Keratinocyte (primary cell): ENCODE results near the gene IFITM5. TPM values are rescaled to one million over a fixed set of nuclear protein-coding genes. Genes with fewer than 3 reads are reported as not detected.

Experiments
- DNase-seq: peaks from one replicate; pipeline ENCODE4 v3.0.0-alpha.2; 2011; ENCODE audit warnings: low read depth, missing footprints, low spot score
- FAIRE-seq: peaks from 2 replicates; lab custom pipeline; 2011; peaks lifted over from hg19 to GRCh38; lab: Jason Lieb, UNC
- H2AFZ ChIP-seq: 2 replicates; pipeline ENCODE4 v1.6.0; 2012; ENCODE audit warnings: low read length, control low read depth, inconsistent platforms; ENCODE audit not compliant: control insufficient read depth
- H3K27ac ChIP-seq: 2 replicates; pipeline ENCODE4 v1.5.1; 2011; ENCODE audit warnings: low read length; ENCODE audit not compliant: control insufficient read depth, insufficient read depth
- H3K27me3 ChIP-seq: 3 replicates; pipeline ENCODE4 v1.6.0; 2011; ENCODE audit warnings: low read length; ENCODE audit not compliant: control insufficient read depth, insufficient read depth; ENCODE audit errors: extremely low read depth
- H3K36me3 ChIP-seq, 2 experiments: 2 replicates in 1 of 2; 3 replicates in 1 of 2; pipeline ENCODE4 v1.5.1; 2011; ENCODE audit warnings: low read length in 2 of 2, mild to moderate bottlenecking in 1 of 2; ENCODE audit not compliant: control insufficient read depth in 2 of 2, insufficient read depth in 2 of 2; ENCODE audit errors: extremely low read depth in 1 of 2
- H3K4me1 ChIP-seq: 3 replicates; pipeline ENCODE4 v1.5.1; 2011; ENCODE audit warnings: low read length; ENCODE audit not compliant: control insufficient read depth, insufficient read depth; ENCODE audit errors: extremely low read depth
- H3K4me2 ChIP-seq: 3 replicates; pipeline ENCODE4 v1.6.0; 2011; ENCODE audit warnings: low read depth, low read length; ENCODE audit not compliant: control insufficient read depth, insufficient read depth; ENCODE audit errors: extremely low read depth
- H3K4me3 ChIP-seq, 3 experiments: fragments of 200-600 bp in 1 of 3; sonication (generic) in 1 of 3; 2 replicates in 2 of 3; 3 replicates in 1 of 3; pipeline ENCODE4 v1.5.1; 2011 to 2016; ENCODE audit warnings: low read length in 3 of 3, mild to moderate bottlenecking in 3 of 3, control low read depth in 2 of 3, inconsistent platforms in 1 of 3, low read depth in 1 of 3, mixed read lengths in 1 of 3, mixed run types in 1 of 3, moderate library complexity in 1 of 3; ENCODE audit not compliant: control insufficient read depth in 2 of 3, insufficient read depth in 2 of 3; ENCODE audit errors: extremely low read depth in 1 of 3
- H3K79me2 ChIP-seq: 2 replicates; pipeline ENCODE4 v1.6.0; 2012; ENCODE audit warnings: low read length; ENCODE audit not compliant: control insufficient read depth, insufficient read depth
- H3K9ac ChIP-seq: 3 replicates; pipeline ENCODE4 v1.6.0; 2011; ENCODE audit warnings: low read length; ENCODE audit not compliant: control insufficient read depth, insufficient read depth; ENCODE audit errors: extremely low read depth
- H3K9me1 ChIP-seq: 3 replicates; pipeline ENCODE4 v1.6.0; 2011; ENCODE audit warnings: low read length; ENCODE audit not compliant: control insufficient read depth, insufficient read depth; ENCODE audit errors: extremely low read depth
- H3K9me3 ChIP-seq: 2 replicates; pipeline ENCODE4 v1.5.1; 2012; ENCODE audit warnings: low read depth, low read length; ENCODE audit not compliant: control insufficient read depth
- H4K20me1 ChIP-seq: 3 replicates; pipeline ENCODE4 v1.6.0; 2011; ENCODE audit warnings: low read length; ENCODE audit not compliant: control insufficient read depth, insufficient read depth; ENCODE audit errors: extremely low read depth
- CTCF ChIP-seq, 3 experiments: IDR thresholded peaks in 1 of 3; conservative IDR thresholded peaks in 1 of 3; optimal IDR thresholded peaks in 1 of 3; 2 replicates in 2 of 3; 3 replicates in 1 of 3; pipeline versions ENCODE3 to v1.5.1; 2011; ENCODE audit warnings: low read length in 3 of 3, mild to moderate bottlenecking in 3 of 3, moderate library complexity in 2 of 3, control low read depth in 1 of 3, inconsistent platforms in 1 of 3; ENCODE audit not compliant: insufficient read depth in 2 of 3; ENCODE audit errors: extremely low read depth in 1 of 3
- EZH2 ChIP-seq: IDR thresholded peaks from one replicate; pipeline ENCODE4 v1.6.1; 2012; ENCODE audit warnings: inconsistent platforms, mild to moderate bottlenecking, low read length, moderate library complexity
- dilution Hi-C: fragments of 300-500 bp; cut with MboI; formaldehyde crosslinking; loops from one replicate; pipeline ENCODE4 v1.7.0; 2020; ENCODE audit warnings: low sequenced_read_pairs; ENCODE audit not compliant: extremely low pct_ligation_motif_present
- polyA plus RNA-seq, 5 experiments: library from polyadenylated mRNA; depleted of rRNA in 3 of 5; stranded (reverse) in 3 of 5; stranded (forward) in 1 of 5; unstranded in 1 of 5; fragments of >200 nt; gene quantifications; 1 replicate in 1 of 5; 2 replicates in 3 of 5; 3 replicates in 1 of 5; pipeline versions ENCODE4 v1.2.1 to v1.2.3, GENCODE V29; 2011 to 2012; ENCODE audit warnings: missing spikeins in 2 of 5, low read depth in 1 of 5, low replicate concordance in 1 of 5

IFITM5 gene
- polyA plus RNA-seq, 1 donor (not counting 4 experiments of a cell fraction or from before 2014, with no cell fraction given): not detected

- H3K4me2 ChIP-seq: no peak overlapping the region
- no peaks in the 10 kb centered on the region for H3K9me1 ChIP-seq
- DNase-seq (no peak), FAIRE-seq (no peak)
- H3K36me3 ChIP-seq: no peaks in the 10 kb centered on the region
- no peak overlapping the region for H3K4me3 ChIP-seq
- TF ChIP-seq EZH2: no peak
- TF ChIP-seq CTCF (optimal IDR thresholded peaks at IDR 0.05 in 1 of 3, IDR thresholded peaks at IDR 0.05 in 1 of 3, conservative IDR thresholded peaks at IDR 0.05 in 1 of 3; ENCODE audit: extremely low read depth in 1 of 3, insufficient read depth in 2 of 3, low read length in 3 of 3): no peak
- no peak overlapping the region for H3K9ac ChIP-seq
- no peak overlapping the region for H3K27ac ChIP-seq
- dilution Hi-C loops: no loop called here
- H3K27me3 ChIP-seq: peaks cover 54% of the 10 kb centered on the region
- H4K20me1 ChIP-seq: no peaks in the 10 kb centered on the region
- no peaks in the 10 kb centered on the region for H3K79me2 ChIP-seq
- no peak overlapping the region for H2AFZ ChIP-seq
- H3K9me3 ChIP-seq: no peaks in the 10 kb centered on the region
- peaks cover 7% of the 10 kb centered on the region for H3K4me1 ChIP-seq
These were observed 13.5 kb downstream of the IFITM5 start for GRCh38 chr11:285894-286220.

GRCh38 chr11:285021-285893 lies 14.1 kb downstream of the IFITM5 start:
- no peaks in the 10 kb centered on the region for H3K9me1 ChIP-seq
- H3K9ac ChIP-seq: no peak overlapping the region
- H3K4me2 ChIP-seq: no peak overlapping the region
- no peak for TF ChIP-seq CTCF (optimal IDR thresholded peaks at IDR 0.05 in 1 of 3, IDR thresholded peaks at IDR 0.05 in 1 of 3, conservative IDR thresholded peaks at IDR 0.05 in 1 of 3; ENCODE audit: extremely low read depth in 1 of 3, insufficient read depth in 2 of 3, low read length in 3 of 3)
- TF ChIP-seq EZH2: no peak
- dilution Hi-C loops: no loop called here
- H3K36me3 ChIP-seq: no peaks in the 10 kb centered on the region
- H3K4me1 ChIP-seq: peaks cover 7% of the 10 kb centered on the region
- no peak for DNase-seq
- peaks cover 60% of the 10 kb centered on the region for H3K27me3 ChIP-seq
- H3K9me3 ChIP-seq: no peaks in the 10 kb centered on the region
- no peak overlapping the region for H2AFZ ChIP-seq
- H3K27ac ChIP-seq: no peak overlapping the region
- H3K79me2 ChIP-seq: no peaks in the 10 kb centered on the region
- FAIRE-seq: no peak
- H3K4me3 ChIP-seq: no peak overlapping the region
- no peaks in the 10 kb centered on the region for H4K20me1 ChIP-seq
